Stomach (tissue), 4 donors: ENCODE data around the gene CCDC106.

ENCODE experiments used
- POLR2AphosphoS5 ChIP-seq, 3 donors: sonication (generic); formaldehyde crosslinking; IDR thresholded peaks; one replicate each; pipeline ENCODE4 v1.6.1; 2016; ENCODE audit warnings: antibody characterized with exemption in 3 of 3
- TF ChIP-seq, protein P1 (sequence below), 7 experiments: fragments of 450-650 bp in 4 of 7; fragments of 200-600 bp in 3 of 7; sonication (generic) in 3 of 7; IDR thresholded peaks; one replicate each; pipeline ENCODE4 v1.5.1; 2016 to 2019; ENCODE audit warnings: antibody characterized with exemption in 7 of 7, control low read depth in 2 of 7, mild to moderate bottlenecking in 1 of 7

DNA sequence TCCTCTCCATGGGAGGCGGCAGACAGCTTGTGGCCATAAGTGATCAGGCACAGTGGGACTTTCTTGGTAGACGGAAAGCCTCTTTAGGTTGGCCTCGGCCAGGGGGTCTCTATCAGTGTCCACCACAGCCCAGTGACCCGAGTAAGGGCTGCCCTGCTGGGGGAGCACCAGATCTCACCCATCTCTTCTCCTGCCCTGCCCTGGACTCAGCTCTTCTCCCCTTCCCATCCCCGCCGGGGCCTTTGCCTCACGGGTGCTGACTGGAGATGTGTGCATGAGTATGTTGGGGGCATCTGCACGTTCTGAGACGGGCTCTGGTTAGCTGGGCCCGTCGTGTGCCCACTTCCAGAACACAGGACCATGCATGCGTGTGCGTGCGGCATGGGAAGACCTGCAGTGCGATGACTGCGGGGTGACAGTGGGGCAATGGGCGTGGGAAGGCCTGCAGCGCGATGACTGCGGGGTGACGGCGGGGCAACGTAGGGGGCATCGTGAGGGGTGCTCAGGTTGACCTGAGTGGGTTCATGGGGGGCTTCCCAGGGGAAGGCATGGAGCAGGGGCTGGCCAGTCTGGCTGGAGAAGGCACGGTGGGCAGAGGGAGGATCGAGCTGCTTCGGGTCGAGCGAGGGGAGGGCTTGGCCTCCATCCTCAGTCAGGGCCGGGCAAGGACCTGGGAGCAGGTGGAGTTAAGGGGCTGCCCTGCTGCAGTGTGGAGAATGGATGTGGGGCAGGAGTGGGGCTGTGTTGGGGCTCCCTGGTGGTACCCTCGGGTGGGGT is 42.9 kb downstream of the CCDC106 start:
- TF ChIP-seq, protein P1, sequence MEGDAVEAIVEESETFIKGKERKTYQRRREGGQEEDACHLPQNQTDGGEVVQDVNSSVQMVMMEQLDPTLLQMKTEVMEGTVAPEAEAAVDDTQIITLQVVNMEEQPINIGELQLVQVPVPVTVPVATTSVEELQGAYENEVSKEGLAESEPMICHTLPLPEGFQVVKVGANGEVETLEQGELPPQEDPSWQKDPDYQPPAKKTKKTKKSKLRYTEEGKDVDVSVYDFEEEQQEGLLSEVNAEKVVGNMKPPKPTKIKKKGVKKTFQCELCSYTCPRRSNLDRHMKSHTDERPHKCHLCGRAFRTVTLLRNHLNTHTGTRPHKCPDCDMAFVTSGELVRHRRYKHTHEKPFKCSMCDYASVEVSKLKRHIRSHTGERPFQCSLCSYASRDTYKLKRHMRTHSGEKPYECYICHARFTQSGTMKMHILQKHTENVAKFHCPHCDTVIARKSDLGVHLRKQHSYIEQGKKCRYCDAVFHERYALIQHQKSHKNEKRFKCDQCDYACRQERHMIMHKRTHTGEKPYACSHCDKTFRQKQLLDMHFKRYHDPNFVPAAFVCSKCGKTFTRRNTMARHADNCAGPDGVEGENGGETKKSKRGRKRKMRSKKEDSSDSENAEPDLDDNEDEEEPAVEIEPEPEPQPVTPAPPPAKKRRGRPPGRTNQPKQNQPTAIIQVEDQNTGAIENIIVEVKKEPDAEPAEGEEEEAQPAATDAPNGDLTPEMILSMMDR (IDR thresholded peaks at IDR 0.05), result no peak
- no peak for TF ChIP-seq POLR2AphosphoS5 (IDR thresholded peaks at IDR 0.05)
